Skeletal muscle tissue (tissue), 4 donors: ENCODE results near the gene RNASEH2B. TPM values are rescaled to one million over a fixed set of nuclear protein-coding genes. Genes with fewer than 3 reads are reported as not detected.
A peak's percentile ranks its signal among the peaks of the same experiment; 100 is the strongest.

ENCODE experiments used
- H3K27ac ChIP-seq: one replicate; pipeline ENCODE4 v1.7.0; 2013; ENCODE audit warnings: mild to moderate bottlenecking, low read depth, low read length, inconsistent platforms
- H3K27me3 ChIP-seq, 3 donors: one replicate each; pipeline ENCODE4 v1.7.0; 2013; ENCODE audit warnings: low read length in 3 of 3; ENCODE audit not compliant: control insufficient read depth in 3 of 3, insufficient read depth in 3 of 3
- H3K36me3 ChIP-seq, 3 donors: one replicate each; pipeline ENCODE4 v1.7.0; 2013; ENCODE audit warnings: low read length in 3 of 3; ENCODE audit not compliant: control insufficient read depth in 3 of 3, insufficient read depth in 3 of 3
- H3K4me1 ChIP-seq, 3 donors: one replicate each; pipeline ENCODE4 v1.7.0; 2013; ENCODE audit warnings: low read length in 3 of 3, mild to moderate bottlenecking in 3 of 3; ENCODE audit not compliant: control insufficient read depth in 3 of 3, insufficient read depth in 3 of 3
- H3K4me3 ChIP-seq, 3 donors: one replicate each; pipeline ENCODE4 v1.7.0; 2013; ENCODE audit warnings: low read length in 3 of 3
- H3K9ac ChIP-seq, 3 donors: one replicate each; pipeline ENCODE4 v1.7.0; 2013; ENCODE audit warnings: low read length in 3 of 3, mild to moderate bottlenecking in 3 of 3, moderate library complexity in 2 of 3, low read depth in 1 of 3
- H3K9me3 ChIP-seq, 3 donors: one replicate each; pipeline ENCODE4 v1.7.0; 2013; ENCODE audit warnings: low read length in 3 of 3; ENCODE audit not compliant: control insufficient read depth in 3 of 3
- total RNA-seq: library from RNA; depleted of rRNA; stranded (reverse); fragments of >200 nt; gene quantifications from one replicate; pipeline ENCODE4 v1.2.3, GENCODE V29; 2014
- donor health status: Osteomylitis.

The RNASEH2B gene
- total RNA-seq, 1 donor from 2014 or later = 162 TPM

- Histone ChIP-seq H3K36me3 (no peaks in the 10 kb centered on the region), H3K9me3 (no peaks in the 10 kb centered on the region), H3K27me3 (no peaks in the 10 kb centered on the region), H3K9ac (no peak overlapping the region), H3K27ac (no peak overlapping the region), H3K4me1 (peaks cover 15 to 34% (median 19%) of the 10 kb centered on the region in 3 donors), H3K4me3 (no peak overlapping the region)
These were observed 79.9 kb downstream of the RNASEH2B start for GRCh38 chr13:50989476-50989875.

GRCh38 chr13:50990065-50990817, 80.7 kb downstream of the RNASEH2B start:
- H3K36me3 ChIP-seq = no peaks in the 10 kb centered on the region
- H3K9ac ChIP-seq = no peak overlapping the region
- H3K4me3 ChIP-seq = peak overlapping the region in 1 of 3 donors; percentile 2
- H3K27ac ChIP-seq = no peak overlapping the region
- no peaks in the 10 kb centered on the region for H3K9me3 ChIP-seq
- H3K27me3 ChIP-seq = no peaks in the 10 kb centered on the region
- H3K4me1 ChIP-seq = peaks cover 15 to 38% (median 22%) of the 10 kb centered on the region in 3 donors

GRCh38 chr13:50990818-50991506, 81.4 kb downstream of the RNASEH2B start:
- no peak overlapping the region for H3K9ac ChIP-seq
- no peak overlapping the region for H3K27ac ChIP-seq
- peak overlapping the region in 1 of 3 donors; percentile 2 for H3K4me3 ChIP-seq
- H3K9me3 ChIP-seq = no peaks in the 10 kb centered on the region
- peaks cover 15 to 38% (median 22%) of the 10 kb centered on the region in 3 donors for H3K4me1 ChIP-seq
- H3K36me3 ChIP-seq = no peaks in the 10 kb centered on the region
- no peaks in the 10 kb centered on the region for H3K27me3 ChIP-seq

- Histone ChIP-seq H3K4me1 (peaks cover 15 to 38% (median 22%) of the 10 kb centered on the region in 3 donors), H3K9ac (no peak overlapping the region), H3K9me3 (no peaks in the 10 kb centered on the region), H3K36me3 (no peaks in the 10 kb centered on the region), H3K4me3 (no peak overlapping the region), H3K27me3 (no peaks in the 10 kb centered on the region), H3K27ac (no peak overlapping the region)
These were observed 82.3 kb downstream of the RNASEH2B start for GRCh38 chr13:50991579-50992521.

- no peaks in the 10 kb centered on the region for H3K36me3 ChIP-seq
- H3K9me3 ChIP-seq = no peaks in the 10 kb centered on the region
- H3K9ac ChIP-seq = no peak overlapping the region
- no peak overlapping the region for H3K4me3 ChIP-seq
- H3K4me1 ChIP-seq = peaks cover 15 to 38% (median 22%) of the 10 kb centered on the region in 3 donors
- no peaks in the 10 kb centered on the region for H3K27me3 ChIP-seq
- no peak overlapping the region for H3K27ac ChIP-seq
These were observed 83.8 kb downstream of the RNASEH2B start for GRCh38 chr13:50993371-50993770.

GRCh38 chr13:50993934-50994333, 84.3 kb downstream of the RNASEH2B start:
- Histone ChIP-seq H3K9me3 (no peaks in the 10 kb centered on the region), H3K27me3 (no peaks in the 10 kb centered on the region), H3K9ac (no peak overlapping the region), H3K4me1 (peaks cover 15 to 38% (median 22%) of the 10 kb centered on the region in 3 donors), H3K4me3 (peak overlapping the region in 1 of 3 donors; percentile 16), H3K27ac (no peak overlapping the region), H3K36me3 (no peaks in the 10 kb centered on the region)

- peak overlapping the region; percentile 33 for H3K27ac ChIP-seq
- no peak overlapping the region for H3K9ac ChIP-seq
- no peak overlapping the region for H3K4me3 ChIP-seq
- no peaks in the 10 kb centered on the region for H3K27me3 ChIP-seq
- H3K9me3 ChIP-seq = no peaks in the 10 kb centered on the region
- peaks cover 13 to 38% (median 22%) of the 10 kb centered on the region in 3 donors for H3K4me1 ChIP-seq
- no peaks in the 10 kb centered on the region for H3K36me3 ChIP-seq
These were observed 85.1 kb downstream of the RNASEH2B start for GRCh38 chr13:50994651-50995050.

- H3K9me3 ChIP-seq = no peaks in the 10 kb centered on the region
- peaks cover 18 to 44% (median 24%) of the 10 kb centered on the region in 3 donors for H3K4me1 ChIP-seq
- no peaks in the 10 kb centered on the region for H3K36me3 ChIP-seq
- H3K9ac ChIP-seq = no peak overlapping the region
- H3K27ac ChIP-seq = no peak overlapping the region
- no peak overlapping the region for H3K4me3 ChIP-seq
- H3K27me3 ChIP-seq = no peaks in the 10 kb centered on the region
These were observed 86.3 kb downstream of the RNASEH2B start for GRCh38 chr13:50995854-50996253.

- H3K4me1 ChIP-seq = peaks cover 12 to 26% (median 16%) of the 10 kb centered on the region in 3 donors
- no peaks in the 10 kb centered on the region for H3K27me3 ChIP-seq
- no peak overlapping the region for H3K4me3 ChIP-seq
- H3K27ac ChIP-seq = no peak overlapping the region
- no peak overlapping the region for H3K9ac ChIP-seq
- no peaks in the 10 kb centered on the region for H3K36me3 ChIP-seq
- H3K9me3 ChIP-seq = no peaks in the 10 kb centered on the region
These were observed 88.7 kb downstream of the RNASEH2B start for GRCh38 chr13:50998326-50998725.
